Measurements from ENCODE around the gene IPPK. TPM values are rescaled to one million over a fixed set of nuclear protein-coding genes. Genes with fewer than 3 reads are reported as not detected.

Gene IPPK
- total RNA-seq, 2 experiments from 2014 or later: 12.5 to 15.8 TPM

- ChIA-PET POLR2A (no interaction called here), CTCF (interaction anchor here (0.7 to 1.2 kb wide), 2 partner anchors 15 to 18 kb away, joined by 3 to 6 read pairs; no protein-coding TSS in a partner anchor)
- H3K36me3 Mint-ChIP-seq (ENCODE audit: low read depth): peaks cover 34% of the 10 kb centered on the region
- ATAC-seq: no peak
- intact Hi-C loops (cut with micrococcal nuclease): no loop called here
- H3K27ac Mint-ChIP-seq: no peak overlapping the region
- H3K27me3 Mint-ChIP-seq: no peaks in the 10 kb centered on the region
- no peak overlapping the region for H3K4me3 Mint-ChIP-seq
- no peak for DNase-seq
- H3K4me1 Mint-ChIP-seq (ENCODE audit: low read depth): no peaks in the 10 kb centered on the region
- no peak for TF ChIP-seq CTCF (IDR thresholded peaks at IDR 0.05)
- H3K9me3 Mint-ChIP-seq: no peaks in the 10 kb centered on the region
Measured at GRCh38 chr9:92615790-92616189, 54.1 kb downstream of the IPPK start.

- Mint-ChIP-seq H3K27me3 (no peaks in the 10 kb centered on the region), H3K4me3 (no peak overlapping the region), H3K4me1 (ENCODE audit: low read depth) (no peaks in the 10 kb centered on the region), H3K36me3 (ENCODE audit: low read depth) (peaks cover 29% of the 10 kb centered on the region), H3K27ac (no peak overlapping the region), H3K9me3 (no peaks in the 10 kb centered on the region)
- ChIA-PET POLR2A (interaction anchor here (0.6 to 0.8 kb wide), 2 partner anchors 45 to 285 kb away, joined by 3 read pairs; no protein-coding TSS in a partner anchor), CTCF (no interaction called here)
- intact Hi-C loops (cut with micrococcal nuclease): no loop called here
- no peak for DNase-seq
- no peak for TF ChIP-seq CTCF (IDR thresholded peaks at IDR 0.05)
- no peak for ATAC-seq
Measured at GRCh38 chr9:92614763-92615461, 55.0 kb downstream of the IPPK start.

GRCh38 chr9:92614123-92614510, 55.8 kb downstream of the IPPK start:
- no peak for TF ChIP-seq CTCF (IDR thresholded peaks at IDR 0.05)
- Mint-ChIP-seq H3K27me3 (no peaks in the 10 kb centered on the region), H3K9me3 (no peaks in the 10 kb centered on the region), H3K27ac (no peak overlapping the region), H3K36me3 (ENCODE audit: low read depth) (peaks cover 27% of the 10 kb centered on the region), H3K4me3 (no peak overlapping the region), H3K4me1 (ENCODE audit: low read depth) (no peaks in the 10 kb centered on the region)
- ATAC-seq (no peak), DNase-seq (no peak)
- intact Hi-C loops (cut with micrococcal nuclease): no loop called here
- ChIA-PET CTCF (no interaction called here), POLR2A (interaction anchor here (0.8 kb wide), 1 partner anchor 284 kb away, joined by 3 read pairs; no protein-coding TSS in a partner anchor)

- H3K9me3 Mint-ChIP-seq: no peaks in the 10 kb centered on the region
- no peak overlapping the region for H3K4me3 Mint-ChIP-seq
- DNase-seq (no peak), ATAC-seq (no peak)
- no peak overlapping the region for H3K27ac Mint-ChIP-seq
- POLR2A ChIA-PET: interaction anchor here (1.2 kb wide), 1 partner anchor 271 kb away, joined by 3 read pairs; no protein-coding TSS in a partner anchor
- H3K36me3 Mint-ChIP-seq (ENCODE audit: low read depth): peaks cover 21% of the 10 kb centered on the region
- H3K4me1 Mint-ChIP-seq (ENCODE audit: low read depth): no peaks in the 10 kb centered on the region
- H3K27me3 Mint-ChIP-seq: no peaks in the 10 kb centered on the region
- intact Hi-C loops (cut with micrococcal nuclease): no loop called here
- CTCF ChIA-PET: no interaction called here
- TF ChIP-seq CTCF (IDR thresholded peaks at IDR 0.05): no peak
Measured at GRCh38 chr9:92613268-92614122, 56.4 kb downstream of the IPPK start.

GRCh38 chr9:92612816-92613215, 57.1 kb downstream of the IPPK start:
- DNase-seq: no peak
- Mint-ChIP-seq H3K27me3 (no peaks in the 10 kb centered on the region), H3K36me3 (ENCODE audit: low read depth) (peaks cover 21% of the 10 kb centered on the region), H3K4me1 (ENCODE audit: low read depth) (no peaks in the 10 kb centered on the region), H3K9me3 (no peaks in the 10 kb centered on the region), H3K27ac (no peak overlapping the region), H3K4me3 (no peak overlapping the region)
- intact Hi-C loops (cut with micrococcal nuclease): no loop called here
- ATAC-seq: no peak
- CTCF ChIA-PET: no interaction called here
- POLR2A ChIA-PET: interaction anchor here (1.2 kb wide), 1 partner anchor 270 kb away, joined by 3 read pairs; no protein-coding TSS in a partner anchor
- TF ChIP-seq CTCF (IDR thresholded peaks at IDR 0.05): no peak

Measured in activated CD8-positive, alpha-beta T cell treated with anti-CD3 and anti-CD28 coated beads for 36 hours (primary cell).